HL-60/S4 (cell line): ENCODE data around the gene EFCAB6.

Source experiments
- in situ Hi-C: fragments of 300-500 bp; cut with MboI; formaldehyde crosslinking; loops from 2 replicates; pipeline ENCODE4 v1.14.3; 2022; ENCODE audit warnings: low sequenced_read_pairs

Gene EFCAB6

DNA sequence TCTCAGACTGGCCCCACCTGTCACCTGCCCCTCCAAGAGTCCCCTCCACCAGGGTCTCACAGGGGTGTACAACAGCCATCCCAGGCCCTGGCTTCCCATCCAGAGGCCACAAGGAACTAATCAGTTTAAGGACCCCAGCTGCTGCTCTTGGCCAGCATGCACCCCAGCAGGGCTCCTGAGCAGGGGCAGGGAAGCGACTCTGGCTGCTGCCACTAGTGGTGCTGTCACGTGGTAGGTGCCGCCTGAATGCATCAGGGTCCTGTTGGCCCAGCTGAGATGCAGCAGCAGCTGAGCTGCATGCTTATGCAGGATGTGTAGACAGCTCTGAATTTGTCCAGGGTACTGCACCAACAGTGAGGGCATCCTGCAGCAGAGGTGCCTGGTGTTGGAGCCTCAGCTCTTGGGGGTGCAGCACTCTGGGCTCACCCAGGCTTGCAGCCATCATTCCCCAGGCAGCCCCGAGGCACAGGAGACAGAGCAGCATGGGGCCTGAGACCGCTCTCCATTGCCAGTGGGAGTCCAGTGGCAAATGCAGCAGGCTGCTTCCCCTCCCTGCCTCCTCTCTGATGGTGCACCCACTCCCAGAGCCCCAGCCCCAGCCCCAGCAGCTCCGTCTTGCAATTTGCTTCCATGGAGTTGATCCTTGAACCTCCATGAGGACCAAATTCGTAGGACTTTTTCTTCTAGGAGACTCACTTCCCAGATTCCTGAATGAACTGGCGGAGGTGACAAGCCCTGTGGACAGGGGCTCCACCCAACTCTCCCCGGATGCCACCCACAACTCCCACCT, 301.6 kb downstream of the EFCAB6 start:
- in situ Hi-C loops: no loop called here

DNA sequence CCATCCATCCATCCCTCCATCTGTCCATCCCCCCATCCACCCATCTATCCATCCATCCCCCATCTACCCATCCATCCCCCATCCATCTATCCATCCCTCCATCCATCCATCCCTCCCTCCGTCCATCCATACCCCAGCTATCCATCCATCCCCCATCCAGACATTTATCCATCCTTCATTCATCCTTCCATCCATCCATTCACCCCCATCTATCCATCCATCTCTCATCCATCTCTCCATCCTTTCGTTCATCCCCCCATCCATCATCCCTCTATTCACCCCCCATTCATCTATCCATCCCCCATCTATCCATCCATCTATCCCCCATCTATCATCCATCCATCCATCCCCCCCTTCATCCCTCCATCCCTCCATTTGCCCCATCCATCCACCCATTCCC, 302.8 kb downstream of the EFCAB6 start:
- in situ Hi-C loops: no loop called here

DNA sequence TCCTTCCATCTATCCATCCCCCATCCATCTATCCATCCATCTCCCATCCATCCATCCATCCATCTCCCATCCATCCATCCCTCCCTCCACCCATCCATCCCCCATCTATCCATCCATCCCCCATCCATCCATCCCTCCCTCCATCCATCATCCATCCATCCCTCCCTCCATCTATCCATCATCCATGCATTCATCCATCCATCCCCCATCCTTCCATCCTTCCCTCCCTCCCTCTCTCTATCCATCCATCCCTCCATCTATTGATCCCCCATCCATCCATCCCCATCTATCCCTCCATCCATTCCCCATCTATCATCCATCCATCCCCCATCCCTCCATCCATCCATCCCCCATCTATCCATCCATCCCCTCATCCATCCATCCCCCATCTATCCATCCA, 303.6 kb downstream of the EFCAB6 start:
- in situ Hi-C loops: no loop called here

GRCh38 chr22:43507235-43507634, 304.9 kb downstream of the EFCAB6 start:
- in situ Hi-C loops: no loop called here

- in situ Hi-C loops: no loop called here
Measured at GRCh38 chr22:43506487-43506886, 305.6 kb downstream of the EFCAB6 start.

- in situ Hi-C loops: no loop called here
Measured at GRCh38 chr22:43505896-43506295, 306.2 kb downstream of the EFCAB6 start.

DNA sequence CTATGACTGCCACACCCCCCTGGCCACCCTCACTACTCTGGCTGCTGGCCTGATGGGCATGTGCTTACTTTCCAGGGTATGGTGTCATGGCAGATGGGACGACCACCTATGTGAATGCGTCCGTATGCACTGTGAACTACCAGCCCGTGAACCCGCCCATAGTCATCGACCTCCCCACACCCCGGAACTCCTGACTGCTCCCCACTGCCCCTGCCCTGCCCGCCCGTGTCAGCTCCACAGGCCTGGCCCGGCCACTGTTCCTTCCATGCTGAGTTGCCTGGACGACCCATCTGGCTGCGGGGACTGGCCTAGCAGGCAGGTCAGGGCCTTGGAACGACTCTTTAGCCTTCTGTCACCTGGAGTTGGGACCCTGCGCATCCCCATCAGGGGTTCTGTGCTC, 306.7 kb downstream of the EFCAB6 start:
- in situ Hi-C loops: no loop called here

- in situ Hi-C loops: no loop called here
Measured at GRCh38 chr22:43504666-43505261, 307.3 kb downstream of the EFCAB6 start.

DNA sequence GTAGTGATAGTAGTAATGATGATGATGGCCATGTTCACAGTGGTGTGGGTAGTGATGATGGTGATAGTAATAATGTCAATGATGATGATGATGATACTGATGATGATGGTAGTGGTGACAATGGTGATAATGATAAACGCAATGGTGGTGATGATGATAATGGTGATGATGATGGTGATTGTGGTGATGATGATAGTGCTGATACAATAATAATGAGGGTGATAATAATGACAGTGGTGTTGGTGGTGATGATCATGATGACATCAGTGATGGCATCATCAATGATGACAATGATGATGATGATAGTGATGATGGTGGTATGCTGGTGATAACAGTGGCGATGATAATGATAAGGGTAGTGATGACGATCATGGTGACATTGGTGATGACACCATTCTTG, 308.0 kb downstream of the EFCAB6 start:
- in situ Hi-C loops: no loop called here

GRCh38 chr22:43502306-43502874, 309.7 kb downstream of the EFCAB6 start:
- in situ Hi-C loops: no loop called here

- in situ Hi-C loops: no loop called here
Measured at GRCh38 chr22:43501878-43502277, 310.2 kb downstream of the EFCAB6 start.

DNA sequence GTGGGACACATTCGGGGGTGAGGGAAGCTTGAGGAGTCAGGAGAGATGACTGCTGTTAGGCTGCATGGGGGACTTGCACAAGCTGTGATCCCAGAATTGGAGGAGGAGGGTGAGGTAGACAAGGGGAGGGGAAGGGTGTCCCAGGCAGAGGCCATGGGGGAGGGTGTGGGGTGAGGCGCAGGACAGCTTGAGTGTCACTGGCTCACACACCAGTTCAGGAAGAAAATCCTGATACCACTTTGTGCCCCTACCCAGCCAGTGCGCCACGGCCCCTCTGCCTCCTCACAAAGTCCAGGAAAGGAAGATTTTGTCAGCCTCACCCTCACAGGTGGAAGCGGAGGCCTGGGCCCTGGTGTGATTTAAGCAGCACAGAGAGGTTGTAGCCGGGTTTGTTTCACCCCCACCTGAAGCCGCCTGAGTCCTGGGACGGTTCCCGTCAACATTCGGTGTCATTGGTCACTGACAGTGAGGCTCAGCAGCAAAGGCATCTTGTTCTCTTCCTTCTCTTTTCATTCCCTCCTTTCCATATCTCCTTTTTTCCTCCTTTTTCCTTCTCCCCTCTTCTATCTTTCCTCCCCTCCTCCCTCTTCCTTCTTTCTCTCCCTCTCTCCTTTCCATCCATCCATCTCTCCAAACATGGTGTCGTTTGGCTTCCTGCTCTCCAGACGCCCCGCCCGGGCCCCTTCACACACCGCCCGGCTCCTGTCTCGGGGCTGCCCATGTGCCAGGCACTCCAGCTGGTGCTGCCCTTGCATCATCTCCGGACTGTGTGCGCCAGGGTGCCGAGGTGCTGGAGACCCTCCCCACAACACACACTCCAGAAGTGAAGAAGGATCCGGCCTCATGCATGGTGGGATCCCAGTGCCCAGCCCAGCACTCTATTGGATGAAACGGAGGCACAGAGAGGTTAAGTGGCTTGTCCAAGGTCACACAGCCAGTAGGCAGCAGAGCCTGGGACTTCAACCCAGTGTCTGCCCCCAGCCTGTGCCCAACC, 311.0 kb downstream of the EFCAB6 start:
- in situ Hi-C loops: no loop called here

- in situ Hi-C loops: no loop called here
Measured at GRCh38 chr22:43498856-43499253, 313.2 kb downstream of the EFCAB6 start.

DNA sequence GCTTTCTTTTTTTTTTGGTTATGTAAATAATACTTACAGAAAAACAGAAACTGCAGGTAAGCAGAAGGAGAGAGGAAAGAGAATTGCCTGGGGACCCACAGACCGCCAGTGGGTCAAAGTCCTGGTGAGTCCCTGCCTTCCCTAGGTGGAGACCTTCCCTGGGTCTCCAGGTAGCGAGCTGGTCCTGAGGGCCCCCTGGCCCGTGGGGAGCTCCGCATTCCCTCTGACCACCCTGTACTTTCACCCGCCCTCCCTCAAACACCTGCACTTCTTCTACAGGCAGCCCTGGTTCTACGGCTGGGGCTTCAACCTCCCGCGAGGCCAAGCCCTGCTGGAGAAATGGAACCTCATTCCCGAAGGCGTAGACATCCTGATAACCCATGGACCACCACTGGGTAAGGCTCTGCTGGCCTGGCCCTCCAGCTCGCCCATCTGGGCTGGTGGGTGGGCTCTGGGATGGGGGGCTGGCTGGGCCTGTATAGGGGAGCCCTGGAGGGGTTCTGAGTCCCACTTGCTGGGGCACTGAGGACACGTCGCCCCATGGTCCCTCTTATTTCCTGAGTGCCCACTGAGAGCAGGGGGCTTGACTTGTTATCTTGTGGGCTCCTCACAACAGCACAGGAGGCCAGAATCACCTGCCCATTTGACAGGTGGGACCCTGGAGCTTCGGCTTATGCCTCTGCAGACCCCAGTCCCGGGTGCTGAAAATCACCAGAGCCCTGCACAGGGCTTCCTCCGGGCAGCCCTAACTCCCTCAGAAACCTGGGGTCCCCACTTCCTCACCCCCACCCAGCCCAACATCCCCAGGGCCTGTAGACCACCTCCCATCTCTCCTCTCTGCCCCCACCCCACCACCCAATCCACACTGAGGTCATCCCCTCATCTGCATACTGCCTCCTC, 313.9 kb downstream of the EFCAB6 start:
- in situ Hi-C loops: no loop called here

GRCh38 chr22:43493297-43493696, 318.8 kb downstream of the EFCAB6 start:
- in situ Hi-C loops: no loop called here

GRCh38 chr22:43491737-43492136, 320.4 kb downstream of the EFCAB6 start:
- in situ Hi-C loops: no loop called here

DNA sequence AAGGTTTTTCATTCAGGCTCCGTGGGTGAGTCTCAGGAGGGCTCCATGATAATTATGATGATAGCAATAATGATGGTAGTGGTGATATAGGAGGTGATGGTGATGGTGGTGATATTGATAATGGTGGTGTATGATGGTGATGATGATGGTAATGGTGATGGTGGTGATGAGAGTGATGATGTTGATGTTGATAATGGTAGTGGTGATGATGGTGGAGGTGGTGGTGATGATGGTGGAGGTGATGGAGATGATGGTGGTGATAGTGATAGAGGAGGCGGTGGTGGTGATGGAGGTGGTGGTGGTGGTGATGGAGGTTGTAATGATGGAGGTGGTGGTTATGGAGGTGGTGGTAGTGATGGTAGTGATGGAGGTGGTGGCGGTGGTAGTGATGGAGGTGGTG, 320.9 kb downstream of the EFCAB6 start:
- in situ Hi-C loops: no loop called here

GRCh38 chr22:43490311-43490710, 321.8 kb downstream of the EFCAB6 start:
- in situ Hi-C loops: no loop called here

- in situ Hi-C loops: no loop called here
Measured at GRCh38 chr22:43488937-43489336, 323.2 kb downstream of the EFCAB6 start.
